Stomach (tissue), 9 donors: ENCODE data around the gene PAX2. TPM values are rescaled to one million over a fixed set of nuclear protein-coding genes. Genes with fewer than 3 reads are reported as not detected.

Experiments
- DNase-seq, 2 donors: peaks; one replicate each; pipeline versions ENCODE4 v3.0.0 to v3.0.0-alpha.2; 2013 to 2019
- H3K27ac ChIP-seq, 5 donors: fragments of 200-600 bp in 4 of 5; sonication (generic) in 4 of 5; one replicate each; pipeline ENCODE4 v1.5.1; 2013 to 2019; ENCODE audit warnings: mild to moderate bottlenecking in 1 of 5, moderate library complexity in 1 of 5
- H3K27me3 ChIP-seq, 3 donors: fragments of 200-600 bp; sonication (generic); one replicate each; pipeline ENCODE4 v1.5.1; 2017 to 2019; ENCODE audit warnings: mixed run types in 1 of 3
- H3K36me3 ChIP-seq, 4 donors: fragments of 200-600 bp; sonication (generic); 1 replicate in 3 of 4; 2 replicates in 1 of 4; pipeline ENCODE4 v1.5.1; 2016 to 2019
- H3K4me1 ChIP-seq, 4 donors: fragments of 200-600 bp; sonication (generic); one replicate each; pipeline ENCODE4 v1.5.1; 2016 to 2019
- H3K4me3 ChIP-seq, 4 donors: fragments of 200-600 bp; sonication (generic) in 3 of 4; one replicate each; pipeline ENCODE4 v1.5.1; 2016 to 2019; ENCODE audit warnings: mild to moderate bottlenecking in 1 of 4
- H3K9me3 ChIP-seq, 4 donors: fragments of 200-600 bp; sonication (generic); one replicate each; pipeline ENCODE4 v1.5.1; 2016 to 2019
- EP300 ChIP-seq: sonication (generic); formaldehyde crosslinking; IDR thresholded peaks from one replicate; pipeline ENCODE4 v1.6.1; 2017; ENCODE audit warnings: antibody characterized with exemption
- POLR2A ChIP-seq, 4 donors: fragments of 450-650 bp; IDR thresholded peaks; one replicate each; pipeline ENCODE4 v1.6.1; 2016; ENCODE audit warnings: antibody characterized with exemption in 4 of 4, control low read depth in 2 of 4, mild to moderate bottlenecking in 1 of 4, moderate library complexity in 1 of 4
- POLR2AphosphoS5 ChIP-seq, 3 donors: sonication (generic); formaldehyde crosslinking; IDR thresholded peaks; one replicate each; pipeline ENCODE4 v1.6.1; 2016; ENCODE audit warnings: antibody characterized with exemption in 3 of 3
- WGBS, 5 donors: extraction: QIAGEN DNeasy Blood & Tissue Kit in 3 of 5; methylation state at CpG; one replicate each; pipeline versions ENCODE4 v1.1.5 to v1.1.7; 2013 to 2018; 5-methylcytosine and 5-hydroxymethylcytosine counted together
- intact Hi-C: fragments of 100-400 bp; cut with DNase I; formaldehyde crosslinking; loops from one replicate; pipeline ENCODE4 v1.15.1; 2023; ENCODE audit warnings: low total_unique reads
- polyA plus RNA-seq, 3 donors: library from polyadenylated mRNA; stranded (reverse); fragments of 200-250 nt; gene quantifications; one replicate each; pipeline ENCODE4 v1.2.3, GENCODE V29; 2013
- total RNA-seq, 5 donors: library from RNA; depleted of rRNA; stranded (reverse); fragments of >200 nt; gene quantifications; one replicate each; pipeline versions ENCODE4 v1.1.0 to v1.2.3, GENCODE V29; 2014 to 2016
- TF ChIP-seq, protein P1 (sequence below), 7 experiments: fragments of 450-650 bp in 4 of 7; fragments of 200-600 bp in 3 of 7; sonication (generic) in 3 of 7; IDR thresholded peaks; one replicate each; pipeline ENCODE4 v1.5.1; 2016 to 2019; ENCODE audit warnings: antibody characterized with exemption in 7 of 7, control low read depth in 2 of 7, mild to moderate bottlenecking in 1 of 7
- donor health status: healthy with polysubstance abuse.
- donor health status: Bipolar disorder and iron deficiency.
- donor health status: healthy.

PAX2 gene
- total and polyA plus RNA-seq, 8 donors: not detected

DNA sequence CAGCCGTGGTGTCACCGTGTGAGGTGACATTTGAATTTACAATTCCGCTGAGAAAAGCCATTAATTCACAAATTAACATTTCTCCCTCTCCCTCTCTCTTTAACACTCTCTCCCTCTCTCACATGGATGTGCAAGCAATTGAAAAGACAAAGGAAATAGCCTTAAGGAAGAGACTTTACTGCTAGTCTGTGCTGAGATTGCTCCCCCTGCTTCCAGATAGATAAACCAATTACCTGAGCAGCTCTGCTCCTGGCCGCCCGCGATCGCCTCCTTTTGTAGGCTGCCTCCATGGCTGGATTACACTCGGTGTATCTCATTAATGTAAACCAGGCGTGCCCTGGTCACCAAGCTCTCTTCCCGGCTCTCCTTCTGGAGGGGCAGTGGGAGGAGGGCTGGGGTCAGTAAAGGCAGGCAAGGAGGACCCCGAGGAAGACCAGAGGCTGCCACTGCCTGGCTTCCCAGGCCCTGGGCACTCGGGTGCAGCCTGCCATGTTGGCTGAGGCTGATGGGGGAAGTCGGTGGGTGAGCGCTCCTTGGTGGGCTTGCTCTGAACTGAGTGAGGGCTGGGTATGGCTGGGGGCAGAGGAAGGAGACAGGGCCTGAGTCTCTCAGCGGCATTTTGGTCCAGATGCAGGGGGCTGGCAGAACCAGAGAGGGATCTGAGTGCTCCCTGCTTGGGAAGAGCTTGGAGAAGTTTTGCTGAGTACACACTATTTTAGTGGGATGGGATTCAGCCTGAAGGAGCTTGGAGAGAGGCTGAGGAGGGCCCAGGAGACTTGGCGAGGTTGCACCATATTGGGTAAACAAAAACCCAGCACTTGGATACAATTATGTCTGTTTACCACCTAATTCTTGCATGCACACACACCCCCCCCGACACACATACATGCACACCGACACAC is 42.9 kb downstream of the PAX2 start:
- Histone ChIP-seq H3K27me3 (peaks cover 0 to 85% (median 19%) of the 10 kb centered on the region in 3 donors), H3K4me3 (no peak overlapping the region), H3K4me1 (no peaks in the 10 kb centered on the region), H3K36me3 (no peaks in the 10 kb centered on the region), H3K9me3 (no peaks in the 10 kb centered on the region), H3K27ac (no peak overlapping the region)
- no peak for DNase-seq
- WGBS, 5 donors: 50 to 56% (median 52%) methylated on average over 17 to 18 of the region's 18 CpGs
- no peak for TF ChIP-seq POLR2AphosphoS5 (IDR thresholded peaks at IDR 0.05)
- TF ChIP-seq, protein P1, sequence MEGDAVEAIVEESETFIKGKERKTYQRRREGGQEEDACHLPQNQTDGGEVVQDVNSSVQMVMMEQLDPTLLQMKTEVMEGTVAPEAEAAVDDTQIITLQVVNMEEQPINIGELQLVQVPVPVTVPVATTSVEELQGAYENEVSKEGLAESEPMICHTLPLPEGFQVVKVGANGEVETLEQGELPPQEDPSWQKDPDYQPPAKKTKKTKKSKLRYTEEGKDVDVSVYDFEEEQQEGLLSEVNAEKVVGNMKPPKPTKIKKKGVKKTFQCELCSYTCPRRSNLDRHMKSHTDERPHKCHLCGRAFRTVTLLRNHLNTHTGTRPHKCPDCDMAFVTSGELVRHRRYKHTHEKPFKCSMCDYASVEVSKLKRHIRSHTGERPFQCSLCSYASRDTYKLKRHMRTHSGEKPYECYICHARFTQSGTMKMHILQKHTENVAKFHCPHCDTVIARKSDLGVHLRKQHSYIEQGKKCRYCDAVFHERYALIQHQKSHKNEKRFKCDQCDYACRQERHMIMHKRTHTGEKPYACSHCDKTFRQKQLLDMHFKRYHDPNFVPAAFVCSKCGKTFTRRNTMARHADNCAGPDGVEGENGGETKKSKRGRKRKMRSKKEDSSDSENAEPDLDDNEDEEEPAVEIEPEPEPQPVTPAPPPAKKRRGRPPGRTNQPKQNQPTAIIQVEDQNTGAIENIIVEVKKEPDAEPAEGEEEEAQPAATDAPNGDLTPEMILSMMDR (IDR thresholded peaks at IDR 0.05): no peak
- TF ChIP-seq EP300: no peak
- no peak for TF ChIP-seq POLR2A (IDR thresholded peaks at IDR 0.05)
- intact Hi-C loops: no loop called here

DNA sequence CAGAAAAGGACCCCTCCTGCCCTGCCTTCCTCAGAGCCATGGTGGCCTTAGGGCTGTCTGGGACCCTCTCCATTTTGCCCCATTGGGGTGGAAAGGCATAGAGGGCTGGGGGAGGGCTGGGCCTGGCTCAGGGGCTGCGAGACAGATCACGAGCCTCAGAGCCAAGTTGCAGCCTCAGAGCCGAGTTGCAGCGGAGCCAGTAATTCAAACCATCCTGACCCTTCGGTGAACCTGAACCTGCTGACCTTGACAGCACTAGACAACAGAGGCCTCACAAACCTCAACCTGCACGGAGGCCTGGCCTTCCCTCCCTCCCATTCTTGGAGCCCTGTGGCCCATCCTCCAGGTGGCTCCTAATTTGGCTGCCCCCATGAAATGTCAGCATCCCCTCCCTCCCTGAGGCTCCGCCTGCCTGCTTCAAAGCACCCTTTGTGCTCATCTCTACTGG is 45.4 kb downstream of the PAX2 start:
- Histone ChIP-seq H3K36me3 (no peaks in the 10 kb centered on the region), H3K4me3 (no peak overlapping the region), H3K4me1 (no peaks in the 10 kb centered on the region), H3K9me3 (no peaks in the 10 kb centered on the region), H3K27ac (no peak overlapping the region), H3K27me3 (peaks cover 0 to 79% (median 21%) of the 10 kb centered on the region in 3 donors)
- intact Hi-C loops: no loop called here
- 34 to 43% (median 40%) methylated on average over 7 of the region's 7 CpGs for WGBS, 5 donors
- no peak for TF ChIP-seq POLR2A (IDR thresholded peaks at IDR 0.05)
- no peak for TF ChIP-seq EP300
- TF ChIP-seq, protein P1 (IDR thresholded peaks at IDR 0.05): no peak
- TF ChIP-seq POLR2AphosphoS5 (IDR thresholded peaks at IDR 0.05): no peak
- DNase-seq: peak in 1 of 2 donors; percentile 22

DNA sequence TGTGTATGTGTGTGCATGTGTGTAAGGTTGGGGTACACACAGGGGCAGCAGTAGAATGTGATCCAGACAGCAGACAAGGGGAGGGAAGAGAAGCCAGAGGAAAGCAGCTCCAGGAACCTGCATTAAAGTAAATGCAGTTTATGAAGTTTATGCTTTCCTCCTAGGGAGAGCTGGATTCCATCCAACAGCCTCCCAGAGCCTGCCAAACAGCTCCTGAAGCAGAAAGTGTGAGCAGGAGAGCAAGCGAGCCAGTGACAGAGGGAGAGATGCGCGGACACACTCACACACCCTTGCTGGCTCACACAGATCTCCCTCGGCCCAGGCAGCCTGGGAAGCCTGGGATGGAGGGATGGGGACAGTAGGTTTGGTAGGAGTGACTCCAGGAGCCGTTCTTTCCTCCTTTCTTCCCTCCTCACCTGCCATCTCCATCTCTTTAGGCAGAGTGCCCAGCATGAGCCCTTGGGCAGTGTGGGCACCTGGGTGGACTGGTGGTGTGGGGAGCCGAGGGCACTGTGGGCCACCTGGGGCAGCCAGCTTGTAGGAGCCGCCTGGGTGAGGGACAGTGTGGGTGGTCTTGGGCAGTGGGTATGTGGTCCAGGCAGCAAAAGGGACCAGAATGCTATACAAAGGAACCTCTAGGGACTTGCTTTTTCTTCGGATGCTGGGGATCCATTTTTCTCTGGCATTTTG is 46.1 kb downstream of the PAX2 start:
- intact Hi-C loops: no loop called here
- Histone ChIP-seq H3K4me3 (no peak overlapping the region), H3K27ac (no peak overlapping the region), H3K9me3 (no peaks in the 10 kb centered on the region), H3K4me1 (no peaks in the 10 kb centered on the region), H3K27me3 (peaks cover 0 to 79% (median 23%) of the 10 kb centered on the region in 3 donors), H3K36me3 (no peaks in the 10 kb centered on the region)
- peak in 1 of 2 donors; percentile 60 for DNase-seq
- WGBS, 5 donors: 53 to 65% (median 62%) methylated on average over 7 to 8 of the region's 8 CpGs
- no peak for TF ChIP-seq EP300
- TF ChIP-seq, protein P1 (IDR thresholded peaks at IDR 0.05): no peak
- no peak for TF ChIP-seq POLR2A (IDR thresholded peaks at IDR 0.05)
- TF ChIP-seq POLR2AphosphoS5 (IDR thresholded peaks at IDR 0.05): no peak

DNA sequence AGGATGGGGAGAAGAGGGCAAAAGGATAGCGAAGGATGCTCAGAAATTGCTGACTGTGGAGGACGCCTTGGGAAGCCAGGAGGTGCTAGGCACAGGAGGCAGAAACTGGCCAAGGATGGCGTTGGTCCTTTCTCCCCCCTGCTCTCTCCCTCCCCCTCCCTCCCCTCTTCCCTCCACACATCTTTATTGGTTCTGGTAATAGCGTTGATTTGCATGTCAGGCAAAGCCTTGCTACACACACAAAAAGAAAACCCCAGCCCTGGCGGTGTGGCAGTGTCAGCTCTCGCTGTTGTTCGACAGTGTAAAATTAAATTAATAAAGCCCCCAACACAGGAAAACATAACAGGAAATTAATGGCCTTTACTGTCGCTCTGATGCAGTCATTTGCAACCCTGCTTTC is 47.2 kb downstream of the PAX2 start:
- DNase-seq: no peak
- H3K9me3 ChIP-seq: no peaks in the 10 kb centered on the region
- no peak overlapping the region for H3K27ac ChIP-seq
- H3K27me3 ChIP-seq: peaks cover 0 to 78% (median 17%) of the 10 kb centered on the region in 3 donors
- intact Hi-C loops: no loop called here
- TF ChIP-seq, protein P1 (IDR thresholded peaks at IDR 0.05): no peak
- TF ChIP-seq POLR2AphosphoS5 (IDR thresholded peaks at IDR 0.05): no peak
- no peak for TF ChIP-seq POLR2A (IDR thresholded peaks at IDR 0.05)
- TF ChIP-seq EP300: no peak
- H3K4me3 ChIP-seq: no peak overlapping the region
- H3K36me3 ChIP-seq: no peaks in the 10 kb centered on the region
- 66 to 67% (median 67%) methylated on average over 8 of the region's 8 CpGs for WGBS, 5 donors
- no peaks in the 10 kb centered on the region for H3K4me1 ChIP-seq
